Measurements from ENCODE around the gene PDXK. TPM values are rescaled to one million over a fixed set of nuclear protein-coding genes. Genes with fewer than 3 reads are reported as not detected.
A peak's percentile ranks its signal among the peaks of the same experiment; 100 is the strongest.

The PDXK gene
- total and polyA plus RNA-seq, 10 of the 15 experiments (the other 5 are each of a cell fraction or from before 2014, with no cell fraction given), result 3.7 to 141 (median 60.0) TPM

DNA sequence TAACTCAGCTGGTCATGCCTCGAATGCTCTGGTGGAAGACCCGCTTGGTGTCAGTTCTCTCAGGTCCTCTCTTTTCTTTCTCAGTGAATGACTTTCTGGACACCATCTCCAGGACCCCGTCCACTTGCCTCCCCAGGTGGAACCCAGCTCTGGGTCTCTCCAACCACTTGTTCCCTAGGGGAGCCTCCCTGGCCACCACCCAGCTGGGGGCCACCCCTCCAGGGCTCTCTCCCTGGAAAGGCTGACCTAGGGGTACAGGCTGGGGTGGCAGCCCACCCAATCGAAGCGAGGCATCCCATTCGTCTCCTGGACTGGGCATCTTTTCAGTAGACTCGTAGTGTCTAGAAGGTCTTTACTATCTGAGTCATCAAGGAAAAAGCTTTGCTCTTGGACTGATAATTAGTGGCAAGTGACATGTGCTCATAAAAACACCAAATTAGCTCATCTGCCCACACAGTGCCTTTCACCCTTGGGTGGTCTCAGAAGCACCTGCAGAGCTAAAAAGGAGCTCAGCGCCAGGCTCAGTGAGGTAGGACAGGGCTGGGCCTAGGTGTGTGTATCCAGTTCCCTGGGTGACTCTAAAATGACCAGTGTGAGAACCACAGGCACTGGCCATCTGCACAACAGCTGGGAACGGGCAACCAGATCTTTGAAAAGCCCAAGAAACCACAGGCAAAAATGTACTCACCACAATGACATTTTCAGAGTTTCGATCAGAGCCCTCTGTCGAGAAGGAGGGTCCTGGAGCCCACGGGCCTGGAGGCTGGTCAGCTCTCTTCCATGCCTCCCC, 2.4 kb upstream of the PDXK start (continued):
- TF ChIP-seq CUX1 (IDR thresholded peaks at IDR 0.05; ENCODE audit: insufficient replicate concordance, low read depth, low read length) (no peak), YBX1 (IDR thresholded peaks at IDR 0.05) (no peak), ZZZ3 (IDR thresholded peaks at IDR 0.05; ENCODE audit: control insufficient read depth, insufficient read length, low read depth) (no peak), CBX3 (IDR thresholded peaks at IDR 0.05; ENCODE audit: borderline replicate concordance, low read depth) (no peak), SREBF2 (IDR thresholded peaks at IDR 0.05; ENCODE audit: low read length) (no peak), TARDBP (IDR thresholded peaks at IDR 0.05; ENCODE audit: borderline replicate concordance) (no peak), ZSCAN29 (IDR thresholded peaks at IDR 0.05) (no peak; the same call in 1 of the 2 replicates), ZNF384 (IDR thresholded peaks at IDR 0.05; ENCODE audit: borderline replicate concordance, low read depth, low read length) (no peak), E4F1 (IDR thresholded peaks at IDR 0.05; ENCODE audit: borderline replicate concordance, partially characterized antibody) (no peak), EP300 (IDR thresholded peaks at IDR 0.05; ENCODE audit: borderline replicate concordance in 1 of 2, control insufficient read depth in 1 of 2, low read depth in 2 of 2, low read length in 2 of 2) (peak in 1 of 2 experiments; percentile 68; a peak in 3 of 4 replicates), MEF2B (IDR thresholded peaks at IDR 0.05; ENCODE audit: partially characterized antibody, poor library complexity, severe bottlenecking) (peak; percentile 86), SIN3A (IDR thresholded peaks at IDR 0.05; ENCODE audit: low read depth, low read length) (0 out of 2 replicates have a peak, but pooled peaks have one; percentile 52), FOXM1 (IDR thresholded peaks at IDR 0.05; ENCODE audit: low read depth, low read length) (no peak), SUZ12 (IDR thresholded peaks at IDR 0.05; ENCODE audit: unreplicated experiment) (no peak), PAX8 (IDR thresholded peaks at IDR 0.05) (no peak)
- TF ChIP-seq, protein P1, sequence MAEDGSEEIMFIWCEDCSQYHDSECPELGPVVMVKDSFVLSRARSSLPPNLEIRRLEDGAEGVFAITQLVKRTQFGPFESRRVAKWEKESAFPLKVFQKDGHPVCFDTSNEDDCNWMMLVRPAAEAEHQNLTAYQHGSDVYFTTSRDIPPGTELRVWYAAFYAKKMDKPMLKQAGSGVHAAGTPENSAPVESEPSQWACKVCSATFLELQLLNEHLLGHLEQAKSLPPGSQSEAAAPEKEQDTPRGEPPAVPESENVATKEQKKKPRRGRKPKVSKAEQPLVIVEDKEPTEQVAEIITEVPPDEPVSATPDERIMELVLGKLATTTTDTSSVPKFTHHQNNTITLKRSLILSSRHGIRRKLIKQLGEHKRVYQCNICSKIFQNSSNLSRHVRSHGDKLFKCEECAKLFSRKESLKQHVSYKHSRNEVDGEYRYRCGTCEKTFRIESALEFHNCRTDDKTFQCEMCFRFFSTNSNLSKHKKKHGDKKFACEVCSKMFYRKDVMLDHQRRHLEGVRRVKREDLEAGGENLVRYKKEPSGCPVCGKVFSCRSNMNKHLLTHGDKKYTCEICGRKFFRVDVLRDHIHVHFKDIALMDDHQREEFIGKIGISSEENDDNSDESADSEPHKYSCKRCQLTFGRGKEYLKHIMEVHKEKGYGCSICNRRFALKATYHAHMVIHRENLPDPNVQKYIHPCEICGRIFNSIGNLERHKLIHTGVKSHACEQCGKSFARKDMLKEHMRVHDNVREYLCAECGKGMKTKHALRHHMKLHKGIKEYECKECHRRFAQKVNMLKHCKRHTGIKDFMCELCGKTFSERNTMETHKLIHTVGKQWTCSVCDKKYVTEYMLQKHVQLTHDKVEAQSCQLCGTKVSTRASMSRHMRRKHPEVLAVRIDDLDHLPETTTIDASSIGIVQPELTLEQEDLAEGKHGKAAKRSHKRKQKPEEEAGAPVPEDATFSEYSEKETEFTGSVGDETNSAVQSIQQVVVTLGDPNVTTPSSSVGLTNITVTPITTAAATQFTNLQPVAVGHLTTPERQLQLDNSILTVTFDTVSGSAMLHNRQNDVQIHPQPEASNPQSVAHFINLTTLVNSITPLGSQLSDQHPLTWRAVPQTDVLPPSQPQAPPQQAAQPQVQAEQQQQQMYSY (CRISPR knock-in tag; IDR thresholded peaks at IDR 0.05), result no peak

Data from GM12878 (cell line).